ENCODE data around the gene PDZD4. TPM values are rescaled to one million over a fixed set of nuclear protein-coding genes. Genes with fewer than 3 reads are reported as not detected.

The PDZD4 gene
- total and polyA plus RNA-seq, 9 of the 15 experiments (the other 6 are each of a cell fraction or from before 2014, with no cell fraction given): 0.05 to 0.38 (median 0.07) TPM; not detected in 5

GRCh38 chrX:153773218-153773611 is 57.1 kb downstream of the PDZD4 start (continued):
- TF ChIP-seq MGA (IDR thresholded peaks at IDR 0.05): no peak
- TF ChIP-seq MEF2D (tag; conservative IDR thresholded peaks at IDR 0.05; ENCODE audit: low read depth): no peak
- TF ChIP-seq SNIP1 (IDR thresholded peaks at IDR 0.05; ENCODE audit: low read depth): no peak
- no peak for TF ChIP-seq ZNF23 (CRISPR knock-in tag; IDR thresholded peaks at IDR 0.05)

Data from K562 (cell line).